Right ventricle myocardium superior (tissue), 1 donor: ENCODE measurements around the gene NEDD4L. TPM values are rescaled to one million over a fixed set of nuclear protein-coding genes. Genes with fewer than 3 reads are reported as not detected.

Experiments
- ATAC-seq: fragments of 200-7000 bp; cut with Tn5 transposase; one replicate; pipeline ENCODE4 v1.9.1; 2020; ENCODE audit warnings: mild to moderate bottlenecking; ENCODE audit not compliant: poor library complexity
- DNase-seq: peaks from one replicate; pipeline ENCODE4 v3.0.0-alpha.2; 2020
- intact Hi-C: fragments of 100-400 bp; cut with DNase I; formaldehyde crosslinking; loops from one replicate; pipeline ENCODE4 v1.11.2; 2022
- total RNA-seq: library from RNA; stranded (reverse); fragmentation: NEBNext Ultra II Directional; extraction: Animal tissue kit (Norgen Biotek cat#: 25700); gene quantifications from one replicate; pipeline ENCODE4 v1.2.1, GENCODE V29; 2021
- donor health status: DM: no; HTN: yes; CAD: no; lungs with severe emphysema.

NEDD4L gene
- total RNA-seq, 1 donor from 2014 or later, result 51.4 TPM

GRCh38 chr18:58076052-58076451 lies 32.0 kb downstream of the NEDD4L start:
- intact Hi-C loops, result no loop called here
- DNase-seq (no peak), ATAC-seq (no peak)

GRCh38 chr18:58077329-58077728 lies 33.3 kb downstream of the NEDD4L start:
- intact Hi-C loops, result no loop called here
- no peak for DNase-seq
- no peak for ATAC-seq

GRCh38 chr18:58078889-58079573 lies 35.0 kb downstream of the NEDD4L start:
- ATAC-seq, result no peak
- intact Hi-C loops, result no loop called here
- no peak for DNase-seq

GRCh38 chr18:58080451-58080850 lies 36.4 kb downstream of the NEDD4L start:
- intact Hi-C loops, result no loop called here
- no peak for DNase-seq
- ATAC-seq, result no peak

GRCh38 chr18:58087928-58088690 lies 44.1 kb downstream of the NEDD4L start:
- no peak for DNase-seq
- no peak for ATAC-seq
- intact Hi-C loops, result no loop called here

GRCh38 chr18:58088691-58089065 lies 44.7 kb downstream of the NEDD4L start:
- intact Hi-C loops, result no loop called here
- DNase-seq (no peak), ATAC-seq (no peak)

- intact Hi-C loops, result no loop called here
- DNase-seq, result no peak
- no peak for ATAC-seq
These were observed 47.1 kb downstream of the NEDD4L start for GRCh38 chr18:58091099-58091611.

- DNase-seq (no peak), ATAC-seq (no peak)
- intact Hi-C loops, result no loop called here
These were observed 49.3 kb downstream of the NEDD4L start for GRCh38 chr18:58093311-58093803.

- DNase-seq (no peak), ATAC-seq (no peak)
- intact Hi-C loops, result no loop called here
These were observed 51.2 kb downstream of the NEDD4L start for GRCh38 chr18:58095222-58095621.

- intact Hi-C loops, result no loop called here
- ATAC-seq (no peak), DNase-seq (no peak)
These were observed 51.6 kb downstream of the NEDD4L start for GRCh38 chr18:58095655-58096054.

GRCh38 chr18:58096658-58097057 lies 52.6 kb downstream of the NEDD4L start:
- intact Hi-C loops, result no loop called here
- ATAC-seq (no peak), DNase-seq (no peak)

- no peak for DNase-seq
- intact Hi-C loops, result no loop called here
These were observed 53.3 kb downstream of the NEDD4L start for GRCh38 chr18:58097121-58097906.

GRCh38 chr18:58097907-58098166 lies 53.8 kb downstream of the NEDD4L start:
- intact Hi-C loops, result no loop called here
- no peak for ATAC-seq
- DNase-seq, result no peak

More at GRCh38 chr18:58097121-58097906, 53.3 kb downstream of the NEDD4L start:
- ATAC-seq, result peak; percentile 79

- ATAC-seq (no peak), DNase-seq (no peak)
- intact Hi-C loops, result no loop called here
These were observed 54.7 kb downstream of the NEDD4L start for GRCh38 chr18:58098706-58099105.

- ATAC-seq (no peak), DNase-seq (no peak)
- intact Hi-C loops, result no loop called here
These were observed 56.1 kb downstream of the NEDD4L start for GRCh38 chr18:58100154-58100553.

- DNase-seq, result no peak
- ATAC-seq, result no peak
- intact Hi-C loops, result no loop called here
These were observed 57.3 kb downstream of the NEDD4L start for GRCh38 chr18:58101291-58101794.

- no peak for DNase-seq
- intact Hi-C loops, result no loop called here
- ATAC-seq, result no peak
These were observed 58.0 kb downstream of the NEDD4L start for GRCh38 chr18:58102018-58102417.

- DNase-seq, result no peak
- no peak for ATAC-seq
- intact Hi-C loops, result no loop called here
These were observed 58.8 kb downstream of the NEDD4L start for GRCh38 chr18:58102875-58103274.

- intact Hi-C loops, result no loop called here
- DNase-seq, result no peak
These were observed 59.4 kb downstream of the NEDD4L start for GRCh38 chr18:58103339-58103985.

More at GRCh38 chr18:58103339-58103985, 59.4 kb downstream of the NEDD4L start:
- ATAC-seq, result no peak
